ENCODE measurements around the gene OR8A1. TPM values are rescaled to one million over a fixed set of nuclear protein-coding genes. Genes with fewer than 3 reads are reported as not detected.

OR8A1 gene
- total and polyA plus RNA-seq, 2 of the 4 experiments (the other 2 are of a cell fraction): not detected

GRCh38 chr11:124605719-124606118, 35.9 kb downstream of the OR8A1 start:
- H3K23ac ChIP-seq (ENCODE audit: low read depth, low read length): no peak overlapping the region
- no peak overlapping the region for H3K4me2 ChIP-seq (ENCODE audit: low read depth, low read length)
- H3K56ac ChIP-seq (ENCODE audit: extremely low read depth, insufficient read depth, low read length): no peak overlapping the region
- no peak overlapping the region for H3K9ac ChIP-seq (ENCODE audit: low read depth, low read length)
- no peak overlapping the region for H4K8ac ChIP-seq (ENCODE audit: low read depth in 2 of 2, low read length in 2 of 2)
- no TSS peak for BruUV-seq (replicated peaks)
- H3K27me3 ChIP-seq (ENCODE audit: control insufficient read depth, insufficient read depth, low read length): no peaks in the 10 kb centered on the region
- no peak overlapping the region for H2AFZ ChIP-seq (replicated peaks; ENCODE audit: low read length, poor library complexity)
- DNase-seq (no peak), ATAC-seq (ENCODE audit: low read depth) (no peak)
- no peak overlapping the region for H3K4ac ChIP-seq (ENCODE audit: low read depth, low read length)
- ChIA-PET POLR2A (ENCODE audit: unreplicated experiment) (no interaction called here), CTCF (interaction anchor here (0.6 kb wide), 1 partner anchor 190 kb away, joined by 3 read pairs; no protein-coding TSS in a partner anchor)
- no peaks in the 10 kb centered on the region for H3K36me3 ChIP-seq (ENCODE audit: control insufficient read depth, insufficient read depth, low read length)
- dilution Hi-C loops (cut with HindIII; ENCODE audit: low sequenced_read_pairs, unreplicated experiment): no loop called here
- no peak overlapping the region for H2BK120ac ChIP-seq (ENCODE audit: low read depth, low read length)
- in situ Hi-C loops (cut with MboI; ENCODE audit: low sequenced_read_pairs): no loop called here
- H3K4me1 ChIP-seq (ENCODE audit: control insufficient read depth, insufficient read depth, low read length): no peaks in the 10 kb centered on the region
- H2BK15ac ChIP-seq (ENCODE audit: low read depth, low read length): no peak overlapping the region
- H2BK5ac ChIP-seq (ENCODE audit: low read depth, low read length, poor library complexity, severe bottlenecking): no peak overlapping the region
- intact Hi-C loops (cut with micrococcal nuclease): no loop called here
- no peak overlapping the region for H3K27ac ChIP-seq (ENCODE audit: insufficient read depth, low read length)
- H4K5ac ChIP-seq (ENCODE audit: low read depth, low read length): no peak overlapping the region
- H2AK9ac ChIP-seq (replicated peaks; ENCODE audit: low read depth, low read length, poor library complexity): no peak overlapping the region
- H4K91ac ChIP-seq (ENCODE audit: insufficient read depth, low read depth, low read length): no peak overlapping the region
- H2AK5ac ChIP-seq (ENCODE audit: low read depth, low read length): no peak overlapping the region
- H3K9me1 ChIP-seq (ENCODE audit: insufficient read depth, low read length): no peaks in the 10 kb centered on the region
- H3K9me3 ChIP-seq (ENCODE audit: control insufficient read depth, insufficient read depth, low read length): no peaks in the 10 kb centered on the region
- no CpG with 5 or more reads among the region's 3 CpGs for WGBS, 2 experiments (ENCODE audit: extremely low coverage in 2 of 2, insufficient read length in 1 of 2)
- no peak overlapping the region for H3K4me3 ChIP-seq (ENCODE audit: insufficient read depth, low read depth, low read length)
- no peaks in the 10 kb centered on the region for H4K20me1 ChIP-seq (ENCODE audit: insufficient read depth, low read length)
- H3K18ac ChIP-seq (ENCODE audit: low read depth, low read length): no peak overlapping the region
- H3K14ac ChIP-seq (replicated peaks; ENCODE audit: low read depth, low read length): no peak overlapping the region
- no peaks in the 10 kb centered on the region for H3K79me1 ChIP-seq (ENCODE audit: low read depth in 1 of 2, low read length in 2 of 2)
- no peak for TF ChIP-seq POLR2A (IDR thresholded peaks at IDR 0.05; ENCODE audit: low read depth, low read length)
- no peak for TF ChIP-seq RFX5 (IDR thresholded peaks at IDR 0.05; ENCODE audit: low read depth, low read length)
- no peak for TF ChIP-seq FOS (IDR thresholded peaks at IDR 0.05; ENCODE audit: low read depth, low read length)
- no peak for TF ChIP-seq RAD21 (IDR thresholded peaks at IDR 0.05; ENCODE audit: low read length)
- TF ChIP-seq CHD1 (IDR thresholded peaks at IDR 0.05; ENCODE audit: low read depth, low read length): no peak
- no peak for TF ChIP-seq ELK1 (IDR thresholded peaks at IDR 0.05; ENCODE audit: borderline replicate concordance, low read depth, low read length)
- TF ChIP-seq MXI1 (IDR thresholded peaks at IDR 0.05; ENCODE audit: borderline replicate concordance, low read depth, low read length): no peak
- no peak for TF ChIP-seq SMC3 (IDR thresholded peaks at IDR 0.05; ENCODE audit: low read depth, low read length)
- TF ChIP-seq CEBPB (IDR thresholded peaks at IDR 0.05; ENCODE audit: low read depth, low read length): no peak
- no peak for TF ChIP-seq CTCF (conservative IDR thresholded peaks at IDR 0.05; ENCODE audit: low read depth, low read length)
- no peak for TF ChIP-seq MAZ (IDR thresholded peaks at IDR 0.05; ENCODE audit: borderline replicate concordance, low read depth, low read length)
- TF ChIP-seq USF2 (IDR thresholded peaks at IDR 0.05; ENCODE audit: low read depth, low read length): no peak
- TF ChIP-seq NFE2L2 (IDR thresholded peaks at IDR 0.05; ENCODE audit: low read depth, low read length): no peak
- TF ChIP-seq BHLHE40 (IDR thresholded peaks at IDR 0.05; ENCODE audit: low read depth, low read length): no peak
- TF ChIP-seq MAFK (IDR thresholded peaks at IDR 0.05; ENCODE audit: low read depth, low read length): no peak
- TF ChIP-seq RCOR1 (IDR thresholded peaks at IDR 0.05; ENCODE audit: insufficient replicate concordance, low read length): no peak
- H2BK20ac ChIP-seq (ENCODE audit: low read depth, low read length): no peak overlapping the region
